Measurements from ENCODE around the gene BIN2.

The BIN2 gene

GRCh38 chr12:51361161-51362016 is 37.4 kb upstream of the BIN2 start:
- no peak for TF ChIP-seq CTCF (IDR thresholded peaks at IDR 0.05; ENCODE audit: insufficient read depth, low read length, missing control alignments)
- DNase-seq (ENCODE audit: low read depth, low spot score): no peak
- no peak overlapping the region for H3K4me3 ChIP-seq (ENCODE audit: low read depth, low read length)
- POLR2A ChIA-PET: interaction anchor here (0.7 to 1.1 kb wide), 2 partner anchors 32 to 278 kb away, joined by 3 read pairs; no protein-coding TSS in a partner anchor
- CTCF ChIA-PET: interaction anchor here (0.9 to 5.1 kb wide), 6 partner anchors 8 to 596 kb away, joined by 3 to 42 read pairs (median 6); no protein-coding TSS in a partner anchor

GRCh38 chr12:51360315-51360714 is 36.3 kb upstream of the BIN2 start:
- POLR2A ChIA-PET: interaction anchor here (1.1 kb wide), 1 partner anchor 277 kb away, joined by 3 read pairs; no protein-coding TSS in a partner anchor
- DNase-seq (ENCODE audit: low read depth, low spot score): no peak
- CTCF ChIA-PET: interaction anchor here (1.3 to 5.1 kb wide), 3 partner anchors 9 to 19 kb away, joined by 3 to 42 read pairs (median 19); no protein-coding TSS in a partner anchor
- no peak overlapping the region for H3K4me3 ChIP-seq (ENCODE audit: low read depth, low read length)
- no peak for TF ChIP-seq CTCF (IDR thresholded peaks at IDR 0.05; ENCODE audit: insufficient read depth, low read length, missing control alignments)

GRCh38 chr12:51359851-51360250 is 35.9 kb upstream of the BIN2 start:
- no peak for DNase-seq (ENCODE audit: low read depth, low spot score)
- TF ChIP-seq CTCF (IDR thresholded peaks at IDR 0.05; ENCODE audit: insufficient read depth, low read length, missing control alignments): no peak
- H3K4me3 ChIP-seq (ENCODE audit: low read depth, low read length): no peak overlapping the region
- ChIA-PET POLR2A (no interaction called here), CTCF (interaction anchor here (4.4 to 5.1 kb wide), 2 partner anchors 9 to 18 kb away, joined by 19 to 42 read pairs; no protein-coding TSS in a partner anchor)

- ChIA-PET CTCF (interaction anchor here (5.1 kb wide), 1 partner anchor 7 kb away, joined by 42 read pairs; no protein-coding TSS in a partner anchor), POLR2A (interaction anchor here (0.7 kb wide), 1 partner anchor 356 kb away, joined by 6 read pairs; no protein-coding TSS in a partner anchor)
- no peak for DNase-seq (ENCODE audit: low read depth, low spot score)
- H3K4me3 ChIP-seq (ENCODE audit: low read depth, low read length): no peak overlapping the region
- TF ChIP-seq CTCF (IDR thresholded peaks at IDR 0.05; ENCODE audit: insufficient read depth, low read length, missing control alignments): no peak
These were observed 34.5 kb upstream of the BIN2 start for GRCh38 chr12:51358496-51358895.

DNA sequence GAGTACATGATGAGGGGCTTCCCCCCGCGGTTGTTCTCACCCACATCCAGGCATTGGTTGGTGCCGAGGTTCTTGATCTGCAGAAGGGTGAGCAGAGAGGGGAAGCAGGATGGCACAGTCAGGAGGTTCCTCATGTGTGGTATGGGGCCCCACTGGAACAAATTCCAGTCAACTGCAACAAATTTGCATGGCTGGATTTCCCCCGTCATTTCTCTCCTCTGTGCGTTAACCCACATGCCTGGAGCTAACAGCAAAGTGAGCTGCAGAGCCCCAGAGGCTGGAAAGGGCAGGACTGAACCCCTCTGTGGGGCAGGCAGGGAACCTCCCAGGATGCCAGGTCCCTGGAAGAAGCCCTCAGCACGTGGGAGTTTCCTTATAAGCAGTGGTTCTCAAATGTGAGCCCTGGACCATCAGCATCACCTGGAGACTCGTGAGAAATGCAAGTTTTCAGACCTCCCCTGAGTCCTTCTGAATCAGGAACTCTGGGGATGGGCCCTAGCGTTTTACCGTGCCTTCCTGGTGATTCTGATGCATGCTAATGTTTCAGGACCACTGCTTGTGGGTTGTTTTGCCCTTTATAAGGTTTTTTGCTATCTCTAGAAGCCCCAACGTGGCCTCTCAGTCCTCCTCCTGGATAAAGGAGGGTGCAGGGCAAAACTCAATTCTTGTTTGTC is 33.5 kb upstream of the BIN2 start:
- ChIA-PET POLR2A (no interaction called here), CTCF (no interaction called here)
- no peak for DNase-seq (ENCODE audit: low read depth, low spot score)
- no peak for TF ChIP-seq CTCF (IDR thresholded peaks at IDR 0.05; ENCODE audit: insufficient read depth, low read length, missing control alignments)
- H3K4me3 ChIP-seq (ENCODE audit: low read depth, low read length): no peak overlapping the region

All from AG04449 (cell line).